HepG2 (cell line): ENCODE results near the gene COG1. TPM values are rescaled to one million over a fixed set of nuclear protein-coding genes. Genes with fewer than 3 reads are reported as not detected.

Source experiments
- AKAP8 ChIP-seq: sonication (generic); formaldehyde crosslinking; IDR thresholded peaks from 2 replicates; pipeline ENCODE4 v1.5.1; 2020; ENCODE audit warnings: mild to moderate bottlenecking, missing genetic modification reagents
- ATF2 ChIP-seq: sonication (generic); formaldehyde crosslinking; IDR thresholded peaks from 2 replicates; pipeline ENCODE4 v1.4.0; 2020; ENCODE audit warnings: missing genetic modification reagents
- BRF2 ChIP-seq: sonication (generic); formaldehyde crosslinking; IDR thresholded peaks from 2 replicates; pipeline ENCODE4 v1.8.1; 2022; ENCODE audit warnings: mild to moderate bottlenecking, missing genetic modification reagents
- CHCHD3 ChIP-seq: sonication (generic); formaldehyde crosslinking; IDR thresholded peaks from 2 replicates; pipeline ENCODE4 v1.8.0; 2022; ENCODE audit warnings: mild to moderate bottlenecking, missing genetic modification reagents, moderate library complexity
- CHD2 ChIP-seq: IDR thresholded peaks from 2 replicates; pipeline ENCODE4 v1.6.1; 2011; ENCODE audit warnings: low read depth, low read length, improper control_type of control experiment
- DRAP1 ChIP-seq: IDR thresholded peaks from 2 replicates; pipeline ENCODE4 v1.6.1; 2016; ENCODE audit warnings: missing genetic modification reagents, missing compliant biosample characterization
- HNRNPK ChIP-seq: fragments of 200-400 bp; formaldehyde crosslinking; IDR thresholded peaks from 2 replicates; pipeline ENCODE4 v1.6.1; 2018; ENCODE audit warnings: low read length, low read depth, moderate library complexity, mild to moderate bottlenecking; ENCODE audit not compliant: poor library complexity, severe bottlenecking
- KAT2B ChIP-seq: fragments of 150-350 bp; IDR thresholded peaks from 2 replicates; pipeline ENCODE4 v1.6.1; 2014; ENCODE audit warnings: low read depth, low read length, borderline replicate concordance
- MAF1 ChIP-seq: sonication (generic); formaldehyde crosslinking; IDR thresholded peaks from 2 replicates; pipeline ENCODE4 v1.5.0; 2020; ENCODE audit warnings: missing genetic modification reagents, borderline replicate concordance
- MEF2D ChIP-seq: sonication (generic); formaldehyde crosslinking; IDR thresholded peaks from 2 replicates; pipeline ENCODE4 v1.5.1; 2020; ENCODE audit warnings: mild to moderate bottlenecking, missing genetic modification reagents
- MIXL1 ChIP-seq: IDR thresholded peaks from 2 replicates; pipeline ENCODE4 v1.6.1; 2016
- PAX8 ChIP-seq: sonication (generic); formaldehyde crosslinking; IDR thresholded peaks from 2 replicates; pipeline ENCODE4 v1.8.0; 2022; ENCODE audit warnings: mild to moderate bottlenecking, missing genetic modification reagents, borderline replicate concordance
- PTBP1 ChIP-seq: fragments of 200-400 bp; formaldehyde crosslinking; IDR thresholded peaks from 2 replicates; pipeline ENCODE4 v1.6.1; 2018; ENCODE audit warnings: low read length, low read depth; ENCODE audit not compliant: poor library complexity, severe bottlenecking
- RBFOX2 ChIP-seq: fragments of 200-400 bp; formaldehyde crosslinking; IDR thresholded peaks from 2 replicates; pipeline ENCODE4 v1.6.1; 2017; ENCODE audit warnings: low read depth, mild to moderate bottlenecking, low read length
- REPIN1 ChIP-seq: sonication (generic); formaldehyde crosslinking; IDR thresholded peaks from 2 replicates; pipeline ENCODE4 v1.8.0; 2022; ENCODE audit warnings: missing genetic modification reagents, low read depth, mild to moderate bottlenecking, borderline replicate concordance
- ZFP36L1 ChIP-seq: sonication (generic); formaldehyde crosslinking; IDR thresholded peaks from 2 replicates; pipeline ENCODE4 v1.8.0; 2022; ENCODE audit warnings: mild to moderate bottlenecking, missing genetic modification reagents, moderate library complexity
- ZFP62 ChIP-seq: sonication (generic); formaldehyde crosslinking; IDR thresholded peaks from 2 replicates; pipeline ENCODE4 v1.4.0; 2020; ENCODE audit warnings: missing genetic modification reagents
- ZKSCAN5 ChIP-seq: sonication (generic); formaldehyde crosslinking; IDR thresholded peaks from 2 replicates; pipeline ENCODE4 v1.5.1; 2020; ENCODE audit warnings: mild to moderate bottlenecking, missing genetic modification reagents
- ZNF430 ChIP-seq: sonication (generic); formaldehyde crosslinking; IDR thresholded peaks from 2 replicates; pipeline ENCODE4 v1.9.0; 2021; ENCODE audit warnings: mild to moderate bottlenecking, missing genetic modification reagents
- ZNF614 ChIP-seq: IDR thresholded peaks from 2 replicates; pipeline ENCODE4 v1.6.1; 2018; ENCODE audit warnings: missing biosample characterization, missing genetic modification reagents, inconsistent platforms, borderline replicate concordance
- ZNF639 ChIP-seq: conservative IDR thresholded peaks from 2 replicates; pipeline ENCODE4 v1.6.1; 2018; ENCODE audit warnings: missing genetic modification reagents
- ZNF709 ChIP-seq: sonication (generic); formaldehyde crosslinking; IDR thresholded peaks from 2 replicates; pipeline ENCODE4 v1.5.0; 2020; ENCODE audit warnings: mild to moderate bottlenecking, missing genetic modification reagents
- ZNF746 ChIP-seq: sonication (generic); formaldehyde crosslinking; IDR thresholded peaks from 2 replicates; pipeline ENCODE4 v1.8.0; 2022; ENCODE audit warnings: mild to moderate bottlenecking, missing genetic modification reagents
- ZNF773 ChIP-seq: sonication (generic); formaldehyde crosslinking; IDR thresholded peaks from 2 replicates; pipeline ENCODE4 v1.4.0; 2020; ENCODE audit warnings: missing genetic modification reagents, borderline replicate concordance
- polyA plus RNA-seq, 8 experiments: library from polyadenylated mRNA; depleted of rRNA in 3 of 8; stranded (reverse) in 7 of 8; unstranded in 1 of 8; fragments of >200 nt; fragmentation: Illumina TruSeq in 4 of 8; extraction: Trizol in 4 of 8; gene quantifications; 2 replicates each; pipeline versions ENCODE4 v1.2.1 to v1.2.3, GENCODE V29; 2011 to 2016; ENCODE audit warnings: low read depth in 4 of 8, missing spikeins in 1 of 8, mixed read lengths in 1 of 8; ENCODE audit not compliant: insufficient read depth in 1 of 8
- total RNA-seq, 5 experiments: library from RNA; depleted of rRNA; stranded (reverse); fragments of >200 nt; fragmentation: Illumina TruSeq; extraction: Trizol; gene quantifications; 2 replicates each; pipeline ENCODE4 v1.2.3, GENCODE V29; 2016; ENCODE audit warnings: low read depth in 1 of 5
- TF ChIP-seq, protein P1 (sequence below): sonication (generic); formaldehyde crosslinking; IDR thresholded peaks from 2 replicates; pipeline ENCODE4 v1.9.0; 2022; ENCODE audit warnings: missing genetic modification reagents, mild to moderate bottlenecking, borderline replicate concordance

The COG1 gene
- total and polyA plus RNA-seq, 2 of the 13 experiments (the other 11 are each of a cell fraction or from before 2014, with no cell fraction given), result 36.6 to 39.7 TPM

GRCh38 chr17:73187203-73187769 lies 5.6 kb upstream of the COG1 start (continued):
- TF ChIP-seq BRF2 (CRISPR knock-in tag) (peak; percentile 94), ZNF614 (CRISPR knock-in tag) (peak; percentile 99), KAT2B (no peak), MIXL1 (CRISPR knock-in tag) (peak; percentile 81; the same call in 1 of the 2 replicates), ZNF709 (CRISPR knock-in tag) (0 out of 2 replicates have a peak, but pooled peaks have one; percentile 41), PTBP1 (no peak), ZFP62 (CRISPR knock-in tag) (no peak), AKAP8 (CRISPR knock-in tag) (peak; percentile 87; the same call in 1 of the 2 replicates), PAX8 (CRISPR knock-in tag) (no peak), CHCHD3 (CRISPR knock-in tag) (no peak), ZKSCAN5 (CRISPR knock-in tag) (peak; percentile 74), MEF2D (CRISPR knock-in tag) (peak; percentile 63; the same call in 1 of the 2 replicates), ZNF639 (CRISPR knock-in tag) (no peak), CHD2 (no peak), REPIN1 (peak; percentile 88), HNRNPK (peak; percentile 51), ZFP36L1 (CRISPR knock-in tag) (no peak), ZNF773 (CRISPR knock-in tag) (no peak), ZNF746 (CRISPR knock-in tag) (peak; percentile 82), MAF1 (CRISPR knock-in tag) (peak; percentile 62; the same call in 1 of the 2 replicates), RBFOX2 (no peak), ZNF430 (0 out of 2 replicates have a peak, but pooled peaks have one; percentile 17), DRAP1 (peak; percentile 40), ATF2 (CRISPR knock-in tag) (peak; percentile 90)
- TF ChIP-seq, protein P1, sequence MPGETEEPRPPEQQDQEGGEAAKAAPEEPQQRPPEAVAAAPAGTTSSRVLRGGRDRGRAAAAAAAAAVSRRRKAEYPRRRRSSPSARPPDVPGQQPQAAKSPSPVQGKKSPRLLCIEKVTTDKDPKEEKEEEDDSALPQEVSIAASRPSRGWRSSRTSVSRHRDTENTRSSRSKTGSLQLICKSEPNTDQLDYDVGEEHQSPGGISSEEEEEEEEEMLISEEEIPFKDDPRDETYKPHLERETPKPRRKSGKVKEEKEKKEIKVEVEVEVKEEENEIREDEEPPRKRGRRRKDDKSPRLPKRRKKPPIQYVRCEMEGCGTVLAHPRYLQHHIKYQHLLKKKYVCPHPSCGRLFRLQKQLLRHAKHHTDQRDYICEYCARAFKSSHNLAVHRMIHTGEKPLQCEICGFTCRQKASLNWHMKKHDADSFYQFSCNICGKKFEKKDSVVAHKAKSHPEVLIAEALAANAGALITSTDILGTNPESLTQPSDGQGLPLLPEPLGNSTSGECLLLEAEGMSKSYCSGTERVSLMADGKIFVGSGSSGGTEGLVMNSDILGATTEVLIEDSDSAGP (CRISPR knock-in tag), result peak; percentile 40; the same call in 1 of the 2 replicates
